Stimulated activated naive CD4-positive, alpha-beta T cell treated with Interleukin-2 at 50 U/mL for 16 hours (primary cell): Measurements from ENCODE around the gene COQ3.
"Not testable (repeated sequence)": the region's sequence is repeated elsewhere in the genome, so short reads cannot be mapped to it uniquely, and the experiment has no call there.

ENCODE experiments used
- DNase-seq: peaks from one replicate; lab custom pipeline; 2025; lab: John Stamatoyannopoulos, UW

The COQ3 gene

GRCh38 chr6:99384507-99384906 is 9.5 kb downstream of the COQ3 start:
- no peak for DNase-seq

DNA sequence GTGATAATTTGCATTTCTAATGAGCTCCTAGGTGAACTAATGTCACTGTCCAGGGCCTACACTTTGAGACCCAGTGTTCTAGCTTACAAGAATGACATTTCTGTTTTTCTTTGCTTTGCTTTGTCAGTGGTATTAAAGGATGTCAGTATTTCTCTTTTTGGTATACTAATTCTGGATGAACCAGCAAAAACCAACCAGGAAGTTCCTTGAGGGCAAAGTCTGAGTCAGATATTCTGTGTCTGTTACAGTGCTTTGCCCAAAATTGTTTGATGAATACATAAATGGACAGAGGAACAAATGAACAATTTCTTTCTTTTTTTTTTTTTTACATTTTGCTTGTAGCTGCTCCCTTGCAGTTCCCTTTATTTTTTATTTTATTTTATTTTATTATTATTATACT is 15.4 kb downstream of the COQ3 start:
- DNase-seq, result no peak

DNA sequence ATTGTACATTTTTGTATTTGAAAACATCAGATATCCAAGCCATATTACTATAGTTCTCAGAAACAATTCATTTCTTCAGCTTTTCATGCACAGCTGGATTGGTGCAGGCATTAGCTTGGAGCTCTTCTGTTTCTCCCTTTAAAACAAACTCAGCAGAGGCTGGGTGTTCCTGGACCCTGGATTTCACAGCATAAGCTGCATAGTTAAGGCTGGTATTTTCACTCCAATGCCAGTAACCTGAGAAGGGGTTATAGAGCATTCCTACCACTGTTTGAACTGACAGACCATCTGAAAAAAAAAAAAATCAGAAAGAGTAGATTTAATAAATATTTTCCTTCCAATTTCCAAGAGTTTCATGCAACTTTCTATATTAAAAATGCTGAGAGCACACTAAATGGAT is 24.5 kb downstream of the COQ3 start:
- DNase-seq, result no peak

DNA sequence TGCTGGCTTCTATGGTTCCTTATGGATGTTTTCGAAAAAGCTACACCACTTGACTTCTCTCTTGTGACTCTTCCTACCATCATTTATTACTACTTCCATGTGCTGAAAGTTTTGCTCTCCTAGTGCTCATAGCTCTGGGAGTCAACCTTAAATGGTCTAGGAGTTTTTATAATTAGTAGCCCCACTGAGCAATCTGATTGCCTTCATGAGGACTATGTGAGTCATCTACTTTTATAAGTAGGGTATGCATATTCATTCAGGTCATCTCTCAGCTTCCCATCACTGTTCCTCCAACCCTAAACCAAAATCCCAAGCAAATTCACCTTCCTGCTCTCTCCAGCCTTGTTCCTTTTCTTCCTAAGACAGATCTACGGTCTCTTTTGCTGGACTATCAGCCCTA is 27.1 kb downstream of the COQ3 start:
- DNase-seq, result no peak

DNA sequence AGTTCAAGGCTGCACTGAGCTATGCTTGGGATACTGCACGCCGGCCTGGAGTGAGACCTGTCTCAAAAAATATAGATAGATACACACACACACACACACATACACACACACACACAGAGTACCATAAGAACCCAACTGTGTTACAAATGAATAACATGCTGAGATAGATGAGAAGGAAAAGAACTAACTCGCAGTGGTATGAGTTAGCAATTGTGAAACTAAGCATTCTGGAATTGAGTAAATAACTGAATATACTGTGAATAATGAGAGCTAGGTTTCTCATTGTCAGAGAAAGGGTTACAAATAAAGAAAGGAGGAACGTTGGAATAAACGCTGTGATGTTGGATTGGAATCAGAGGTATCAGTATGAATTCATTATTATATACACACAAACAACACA is 30.0 kb downstream of the COQ3 start:
- no peak for DNase-seq

- no peak for DNase-seq
Observed at GRCh38 chr6:99362678-99363268, 31.2 kb downstream of the COQ3 start.

- DNase-seq, result no peak
Observed at GRCh38 chr6:99359800-99360199, 34.2 kb downstream of the COQ3 start.

GRCh38 chr6:99356641-99357040 is 37.4 kb downstream of the COQ3 start:
- DNase-seq, result no peak

DNA sequence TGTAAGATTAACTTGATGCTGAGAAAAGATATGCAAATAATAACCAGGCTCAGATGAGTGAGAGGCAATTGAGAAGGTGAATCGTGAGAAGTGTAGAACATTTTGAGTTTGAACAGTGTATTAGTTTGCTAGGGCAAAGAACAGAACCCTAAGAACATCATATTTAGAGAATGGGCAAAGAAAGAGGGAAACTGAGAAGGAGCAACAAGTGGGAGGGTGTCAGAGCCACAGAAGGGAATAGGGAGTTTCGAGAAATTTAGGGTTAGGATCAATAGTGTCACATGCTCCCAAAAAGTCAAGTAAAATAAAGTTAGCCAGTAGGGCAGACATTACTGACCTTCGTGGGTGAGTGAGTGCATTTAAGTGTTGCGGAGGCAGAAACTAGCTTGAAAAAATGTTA is 39.0 kb downstream of the COQ3 start:
- no peak for DNase-seq

DNA sequence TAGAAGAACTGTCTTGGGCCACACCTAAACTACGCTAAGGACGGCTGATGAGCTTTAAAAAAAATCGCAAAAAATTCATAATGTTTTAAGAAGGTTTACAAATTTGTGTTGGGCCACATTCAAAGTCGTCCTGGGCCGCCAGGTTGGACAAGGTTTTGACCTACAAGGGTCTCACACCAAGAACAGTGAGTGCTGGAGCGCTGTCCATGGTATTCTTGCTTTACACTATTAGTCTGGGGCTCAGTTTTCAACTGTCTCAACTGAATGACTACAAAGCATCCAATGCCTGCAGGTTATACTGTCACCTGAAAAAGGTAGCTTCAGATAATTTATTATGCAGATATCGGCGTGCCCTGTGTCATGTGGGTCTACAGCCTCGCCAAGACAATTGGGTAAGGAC is 40.9 kb downstream of the COQ3 start:
- no peak for DNase-seq

DNA sequence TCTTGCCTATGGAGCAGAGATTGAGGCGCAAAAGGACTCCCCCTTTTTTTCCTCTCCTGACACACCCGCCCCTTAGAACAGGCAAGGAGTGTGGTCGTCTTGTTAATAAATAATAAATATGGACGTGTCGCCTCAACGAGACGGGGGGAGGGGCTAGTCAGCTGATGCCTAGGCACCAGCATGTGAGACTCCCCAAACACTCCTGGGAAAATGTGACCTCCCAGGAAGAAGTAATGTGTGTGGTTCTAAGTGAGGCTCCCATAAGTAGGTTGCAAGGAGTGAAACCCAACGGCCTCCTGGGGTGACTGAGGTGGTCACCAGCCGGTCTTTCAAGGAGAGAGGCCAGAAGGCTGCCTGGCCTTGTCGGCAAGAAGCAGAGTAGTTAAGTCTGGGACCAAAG is 43.4 kb downstream of the COQ3 start:
- DNase-seq, result no peak

DNA sequence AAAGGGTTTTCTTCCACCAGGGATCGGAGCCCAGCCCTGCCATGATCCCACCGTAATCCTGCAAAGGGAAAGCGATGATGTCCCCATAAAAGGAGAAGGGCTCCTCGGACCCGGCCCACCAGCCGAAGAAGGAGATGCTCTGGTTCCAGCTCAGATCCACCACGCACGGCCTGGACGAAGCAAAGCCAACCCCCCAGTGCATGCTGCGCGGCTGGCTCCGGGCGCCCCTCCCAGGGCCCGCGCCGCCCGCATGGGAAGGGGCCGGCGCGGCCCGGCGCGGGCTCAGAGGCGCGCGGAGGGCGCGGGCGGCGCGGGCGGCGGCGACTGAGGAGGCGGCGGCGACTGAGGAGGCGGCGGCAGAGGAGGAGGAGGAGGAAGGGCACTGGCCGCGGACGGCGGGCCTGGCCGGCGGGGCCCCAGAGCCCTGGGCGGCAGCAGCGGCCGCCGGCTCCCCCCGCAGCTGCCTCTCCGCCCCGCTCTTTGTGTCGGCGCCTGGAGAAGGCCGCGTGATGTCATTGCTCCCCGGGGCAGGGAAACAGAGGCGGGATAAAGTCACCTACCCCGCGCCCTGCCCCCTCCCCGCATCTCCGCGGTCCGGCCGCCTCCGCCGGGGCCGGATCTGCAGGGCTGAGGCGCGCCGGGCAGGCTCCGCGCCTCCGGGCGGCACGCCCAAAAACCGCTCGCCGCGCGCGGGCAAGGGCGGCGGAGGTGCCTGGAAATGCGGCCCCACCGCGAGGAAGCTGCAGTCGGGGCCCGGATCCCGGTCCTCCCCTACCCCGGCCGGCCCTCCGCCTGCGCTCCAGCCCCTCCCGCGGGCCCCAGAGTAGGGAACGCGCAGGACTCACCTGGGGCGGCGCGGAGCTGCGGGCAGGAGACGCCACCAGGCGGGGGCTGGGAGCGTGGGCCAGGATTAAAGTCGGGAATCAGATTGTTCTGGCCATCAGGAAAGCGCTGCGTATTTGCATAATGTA is 44.5 kb downstream of the COQ3 start, which contains the start of gene FAXC:
Gene FAXC (minus strand): TSS at position 504 of the 971 bp plus-strand sequence. CDS start 302 bp downstream, at position 202.
- no peak for DNase-seq

DNA sequence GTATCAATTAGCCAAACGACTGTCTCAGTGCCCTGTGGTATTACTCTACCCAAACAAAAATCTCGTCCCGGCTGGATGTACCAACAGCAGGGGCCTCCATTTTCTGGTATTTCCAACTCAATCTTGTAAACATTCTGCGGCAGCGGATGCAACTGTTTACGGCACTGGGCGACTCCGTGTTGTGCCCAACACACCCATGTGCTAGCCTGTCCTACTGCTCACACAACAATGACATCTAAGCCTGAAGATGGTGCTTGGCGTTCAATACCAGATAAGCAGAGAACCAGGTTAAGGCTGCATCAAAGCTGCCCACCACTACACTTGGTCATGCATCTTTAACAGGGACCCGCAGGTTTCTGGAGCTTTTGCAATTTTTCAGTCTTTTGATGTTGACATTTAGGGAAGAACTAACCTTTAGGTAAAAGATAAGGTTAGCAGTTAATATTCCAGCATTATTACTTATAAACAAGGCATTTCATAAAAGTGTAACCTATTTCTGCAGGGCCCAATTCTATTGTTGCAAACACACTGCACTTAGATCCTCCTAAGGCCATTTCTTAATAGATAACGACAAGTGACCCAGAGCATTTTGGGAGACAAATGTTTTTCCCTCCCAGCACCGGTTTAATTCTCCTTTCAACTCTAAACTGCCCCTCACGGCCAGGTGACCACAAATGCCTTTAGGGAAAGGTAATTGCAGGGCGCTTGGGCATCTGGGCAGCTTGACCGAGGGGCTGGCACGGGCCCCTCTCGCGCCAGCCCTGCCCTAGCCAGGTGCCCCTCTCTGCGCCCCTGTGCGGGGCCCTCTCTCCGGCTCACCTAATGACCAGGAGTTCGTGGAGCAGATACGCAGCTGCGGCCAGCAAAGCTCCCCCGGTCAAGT is 45.5 kb downstream of the COQ3 start:
- no peak for DNase-seq

DNA sequence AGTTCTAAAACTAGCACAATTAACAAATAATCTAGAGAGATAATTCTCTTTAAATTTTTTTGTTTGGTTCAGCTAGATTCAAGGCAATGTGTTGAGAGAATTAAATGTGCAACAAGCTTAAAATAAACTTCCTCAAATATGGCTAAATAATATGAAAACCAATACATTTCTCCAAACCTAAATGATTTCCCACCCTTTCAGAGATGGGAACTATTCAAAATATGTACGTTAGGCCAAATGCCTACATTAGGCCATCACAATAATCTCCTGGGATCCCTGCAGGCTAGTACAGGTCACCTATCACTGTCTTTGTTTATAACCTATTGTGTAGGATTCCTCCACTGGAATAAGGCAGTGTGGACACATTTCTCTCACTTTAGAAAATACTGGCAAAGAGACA is 46.2 kb downstream of the COQ3 start:
- DNase-seq, result no peak

GRCh38 chr6:99346595-99346994 is 47.4 kb downstream of the COQ3 start:
- DNase-seq, result no peak

DNA sequence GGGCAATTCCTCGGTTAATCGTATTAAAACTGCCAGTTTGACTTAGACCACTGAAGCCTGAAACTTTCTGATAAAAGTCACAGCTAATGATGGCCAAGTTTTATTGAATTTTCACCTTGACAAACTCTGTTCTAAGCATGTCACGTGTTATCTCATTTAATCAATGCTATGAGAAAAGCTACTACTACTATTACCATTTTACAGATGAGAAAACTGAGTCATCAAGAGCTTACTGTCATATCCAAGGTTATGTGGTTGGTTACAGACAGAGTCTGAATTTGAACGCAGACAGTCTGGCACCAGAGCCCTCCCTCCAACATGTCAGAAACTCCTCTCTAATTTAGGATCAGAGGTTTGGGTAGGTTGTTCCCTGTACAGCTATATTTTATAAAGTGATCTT is 48.8 kb downstream of the COQ3 start:
- DNase-seq, result no peak

GRCh38 chr6:99344289-99344688 is 49.7 kb downstream of the COQ3 start:
- DNase-seq, result no peak

GRCh38 chr6:99341862-99342455 is 52.0 kb downstream of the COQ3 start:
- DNase-seq, result no peak

DNA sequence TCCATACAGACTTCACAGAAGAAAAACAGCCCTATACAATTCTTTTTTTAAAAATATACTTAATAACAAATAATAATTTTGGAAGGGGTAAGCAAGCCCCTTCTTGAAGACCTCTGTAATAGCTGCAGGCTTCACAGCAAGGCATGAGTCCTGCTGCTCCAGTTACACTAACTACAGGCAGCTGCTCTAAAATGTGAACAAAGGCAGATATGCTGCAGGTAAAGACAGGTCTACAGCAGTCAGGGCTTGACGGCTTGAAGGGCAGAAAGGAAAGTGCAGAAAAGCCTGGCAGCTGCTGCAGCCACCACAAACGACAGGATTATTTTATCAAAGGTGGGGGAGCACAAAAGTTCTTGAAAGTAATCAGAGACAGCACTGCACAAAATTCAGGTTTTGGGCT is 55.8 kb downstream of the COQ3 start:
- no peak for DNase-seq

DNA sequence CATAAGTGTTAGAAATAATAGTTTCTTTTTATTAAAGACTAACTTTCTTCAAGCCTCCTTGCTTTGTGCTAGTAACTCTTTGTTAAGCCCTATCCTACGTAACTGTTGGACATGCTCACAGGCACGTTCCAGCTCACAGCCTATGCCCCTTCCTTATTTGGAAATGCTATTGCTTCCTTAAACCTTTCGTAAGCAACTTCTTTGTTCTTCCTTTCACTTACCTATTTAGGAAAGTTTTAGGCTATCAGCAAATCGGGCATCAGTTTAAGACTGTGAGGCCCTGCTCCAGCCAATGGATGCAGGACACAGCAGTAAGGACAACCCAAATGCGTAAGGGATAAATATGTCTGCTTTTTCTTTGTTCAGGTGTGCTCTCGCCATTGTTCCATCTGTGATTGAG is 58.7 kb downstream of the COQ3 start:
- DNase-seq, result not testable (repeated sequence)

GRCh38 chr6:99334526-99335127 is 59.4 kb downstream of the COQ3 start:
- DNase-seq, result no peak

GRCh38 chr6:99333068-99333467 is 60.9 kb downstream of the COQ3 start:
- DNase-seq, result no peak
